ENCODE measurements around the gene ADAMTS5. TPM values are rescaled to one million over a fixed set of nuclear protein-coding genes. Genes with fewer than 3 reads are reported as not detected.

The ADAMTS5 gene
- total RNA-seq, 1 donor from 2014 or later, result 27.5 TPM

DNA sequence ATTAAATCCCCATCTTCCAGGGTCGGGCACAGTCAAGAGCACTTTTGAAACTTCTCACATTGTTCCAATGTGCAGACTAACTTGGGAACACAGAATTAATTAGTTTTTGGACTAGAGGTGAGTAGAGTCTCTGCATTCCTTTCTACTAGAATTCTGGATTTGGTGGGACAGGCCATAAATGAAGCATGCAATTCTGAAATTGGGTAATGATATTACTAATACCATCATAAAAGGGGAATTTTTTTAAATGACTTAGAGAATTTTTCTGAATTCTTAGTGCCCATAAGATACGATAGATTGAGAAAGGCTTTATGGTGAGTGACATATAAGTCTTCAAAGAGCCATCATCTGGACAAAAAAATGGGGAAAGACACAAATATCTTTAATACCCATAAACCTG lies 41.8 kb downstream of the ADAMTS5 start:
- DNase-seq (ENCODE audit: low spot score in 2 of 2), result no peak
- Histone ChIP-seq H3K27ac (no peak overlapping the region), H3K27me3 (no peaks in the 10 kb centered on the region), H3K36me3 (no peaks in the 10 kb centered on the region), H3K4me1 (no peaks in the 10 kb centered on the region), H3K9me3 (no peaks in the 10 kb centered on the region), H3K4me3 (no peak overlapping the region)
- TF ChIP-seq, protein P1, sequence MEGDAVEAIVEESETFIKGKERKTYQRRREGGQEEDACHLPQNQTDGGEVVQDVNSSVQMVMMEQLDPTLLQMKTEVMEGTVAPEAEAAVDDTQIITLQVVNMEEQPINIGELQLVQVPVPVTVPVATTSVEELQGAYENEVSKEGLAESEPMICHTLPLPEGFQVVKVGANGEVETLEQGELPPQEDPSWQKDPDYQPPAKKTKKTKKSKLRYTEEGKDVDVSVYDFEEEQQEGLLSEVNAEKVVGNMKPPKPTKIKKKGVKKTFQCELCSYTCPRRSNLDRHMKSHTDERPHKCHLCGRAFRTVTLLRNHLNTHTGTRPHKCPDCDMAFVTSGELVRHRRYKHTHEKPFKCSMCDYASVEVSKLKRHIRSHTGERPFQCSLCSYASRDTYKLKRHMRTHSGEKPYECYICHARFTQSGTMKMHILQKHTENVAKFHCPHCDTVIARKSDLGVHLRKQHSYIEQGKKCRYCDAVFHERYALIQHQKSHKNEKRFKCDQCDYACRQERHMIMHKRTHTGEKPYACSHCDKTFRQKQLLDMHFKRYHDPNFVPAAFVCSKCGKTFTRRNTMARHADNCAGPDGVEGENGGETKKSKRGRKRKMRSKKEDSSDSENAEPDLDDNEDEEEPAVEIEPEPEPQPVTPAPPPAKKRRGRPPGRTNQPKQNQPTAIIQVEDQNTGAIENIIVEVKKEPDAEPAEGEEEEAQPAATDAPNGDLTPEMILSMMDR (IDR thresholded peaks at IDR 0.05), result no peak
- intact Hi-C loops (cut with DNase I), result no loop called here

DNA sequence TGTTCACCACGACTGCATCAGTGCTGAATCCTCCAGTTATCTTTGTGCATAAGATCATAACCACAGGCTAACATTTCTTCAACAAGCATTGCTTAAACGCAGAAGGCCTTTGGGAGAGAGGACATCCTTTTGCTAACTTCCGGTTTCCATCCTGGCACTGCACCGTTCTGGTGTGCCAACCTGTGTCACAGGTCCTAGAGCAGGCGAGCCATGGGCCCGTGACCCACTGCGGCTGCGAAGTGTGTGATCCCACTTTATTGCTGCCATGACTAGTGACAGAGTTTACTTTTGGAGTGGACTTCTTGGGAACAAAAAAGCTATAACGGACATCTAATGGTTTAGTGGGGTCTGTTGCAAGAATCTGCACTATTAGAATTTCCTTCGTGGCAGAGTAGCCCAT lies 42.9 kb downstream of the ADAMTS5 start:
- intact Hi-C loops (cut with DNase I), result no loop called here
- no peak overlapping the region for H3K27ac ChIP-seq
- H3K9me3 ChIP-seq, result no peaks in the 10 kb centered on the region
- TF ChIP-seq, protein P1 (IDR thresholded peaks at IDR 0.05), result no peak
- no peaks in the 10 kb centered on the region for H3K36me3 ChIP-seq
- no peaks in the 10 kb centered on the region for H3K4me1 ChIP-seq
- no peak overlapping the region for H3K4me3 ChIP-seq
- no peak for DNase-seq (ENCODE audit: low spot score in 2 of 2)
- H3K27me3 ChIP-seq, result no peaks in the 10 kb centered on the region

DNA sequence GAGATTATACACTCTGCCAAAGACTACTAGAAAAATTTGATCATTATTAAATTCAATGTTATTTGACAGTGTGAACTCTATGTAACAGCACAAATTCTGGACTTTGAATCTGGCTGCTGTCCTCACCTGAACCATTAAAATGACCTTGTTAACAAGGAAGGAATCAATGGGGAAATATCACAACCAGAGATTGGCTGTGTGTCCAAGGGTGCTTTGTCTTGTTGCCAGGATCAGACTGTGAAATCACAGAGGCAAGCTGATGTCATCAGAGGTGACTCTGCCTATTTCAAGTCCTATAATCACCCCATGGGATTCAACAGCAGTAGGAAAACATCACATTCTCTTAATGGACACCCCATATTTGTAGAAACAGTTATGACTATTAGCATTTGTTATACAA lies 46.8 kb downstream of the ADAMTS5 start:
- no peaks in the 10 kb centered on the region for H3K4me1 ChIP-seq
- no peaks in the 10 kb centered on the region for H3K9me3 ChIP-seq
- H3K27ac ChIP-seq, result no peak overlapping the region
- H3K4me3 ChIP-seq, result no peak overlapping the region
- no peaks in the 10 kb centered on the region for H3K36me3 ChIP-seq
- no peak for DNase-seq (ENCODE audit: low spot score in 2 of 2)
- no peaks in the 10 kb centered on the region for H3K27me3 ChIP-seq
- intact Hi-C loops (cut with DNase I), result no loop called here
- TF ChIP-seq, protein P1 (IDR thresholded peaks at IDR 0.05), result no peak

DNA sequence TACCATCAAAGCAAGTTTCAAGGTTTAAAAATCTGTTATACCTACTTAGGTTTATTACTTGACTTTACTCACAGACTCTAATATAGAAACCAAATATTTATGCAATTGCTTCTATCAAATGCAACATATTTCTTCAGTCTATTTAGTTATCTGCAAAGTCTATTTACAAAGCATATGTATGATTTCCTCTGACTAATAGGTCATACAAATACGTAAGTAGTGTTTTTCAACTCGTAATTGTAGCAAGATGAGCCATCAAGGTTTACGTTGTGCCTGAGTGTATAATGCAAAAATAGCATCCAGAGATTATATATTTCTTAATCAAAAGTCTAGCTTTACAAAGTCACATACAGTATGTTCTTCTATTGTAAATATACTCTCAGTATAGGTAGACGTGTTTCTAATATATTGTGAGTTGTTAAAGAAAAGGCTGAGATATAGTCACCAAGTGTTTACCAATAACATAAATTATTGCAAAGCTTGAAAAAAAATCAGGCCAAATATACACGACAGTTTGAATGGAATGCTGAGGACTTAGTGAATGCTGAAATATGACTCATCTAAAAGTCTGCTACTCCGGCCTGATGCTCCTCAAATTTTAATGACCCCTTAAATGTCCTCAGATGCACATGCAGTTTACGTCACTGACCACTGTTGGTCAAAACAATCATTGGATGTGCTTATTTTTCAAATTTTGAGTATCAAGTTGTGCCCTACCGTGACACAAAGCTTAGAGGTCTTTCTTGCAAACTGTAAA lies 48.4 kb downstream of the ADAMTS5 start:
- Histone ChIP-seq H3K36me3 (no peaks in the 10 kb centered on the region), H3K9me3 (no peaks in the 10 kb centered on the region), H3K27ac (no peak overlapping the region), H3K4me1 (no peaks in the 10 kb centered on the region), H3K4me3 (no peak overlapping the region), H3K27me3 (no peaks in the 10 kb centered on the region)
- TF ChIP-seq, protein P1 (IDR thresholded peaks at IDR 0.05), result no peak
- intact Hi-C loops (cut with DNase I), result no loop called here
- DNase-seq (ENCODE audit: low spot score in 2 of 2), result no peak

DNA sequence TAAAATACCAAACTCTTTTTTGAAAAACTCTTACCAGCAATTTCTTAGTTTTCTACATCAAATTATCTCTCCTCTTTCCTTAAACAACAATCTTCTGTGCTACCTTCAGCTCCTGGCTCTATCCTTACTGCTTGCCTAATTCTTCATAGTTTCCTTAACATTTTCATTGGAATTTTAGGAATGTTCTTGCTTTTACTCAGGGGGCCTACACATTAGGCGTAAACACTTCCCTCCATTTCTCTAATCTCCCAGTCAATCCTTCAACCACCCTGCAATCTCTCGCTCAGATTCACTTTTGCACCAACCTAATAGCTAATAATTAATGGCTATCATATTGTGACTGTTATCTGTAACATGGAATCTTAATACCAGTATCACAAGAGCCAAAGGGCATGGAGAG lies 50.1 kb downstream of the ADAMTS5 start:
- no peaks in the 10 kb centered on the region for H3K36me3 ChIP-seq
- H3K27me3 ChIP-seq, result no peaks in the 10 kb centered on the region
- no peak overlapping the region for H3K27ac ChIP-seq
- H3K9me3 ChIP-seq, result no peaks in the 10 kb centered on the region
- no peak for DNase-seq (ENCODE audit: low spot score in 2 of 2)
- H3K4me3 ChIP-seq, result no peak overlapping the region
- intact Hi-C loops (cut with DNase I), result no loop called here
- no peaks in the 10 kb centered on the region for H3K4me1 ChIP-seq
- TF ChIP-seq, protein P1 (IDR thresholded peaks at IDR 0.05), result no peak

Data from ascending aorta (tissue), 2 donors.